HG03460 (cell line): ENCODE data around the gene POGLUT3.

Experiments used
- ATAC-seq: cut with Tn5 transposase; IDR thresholded peaks from one replicate; pipeline ENCODE4 v1.9.1; 2021; ENCODE audit not compliant: unreplicated experiment

POGLUT3 gene

DNA sequence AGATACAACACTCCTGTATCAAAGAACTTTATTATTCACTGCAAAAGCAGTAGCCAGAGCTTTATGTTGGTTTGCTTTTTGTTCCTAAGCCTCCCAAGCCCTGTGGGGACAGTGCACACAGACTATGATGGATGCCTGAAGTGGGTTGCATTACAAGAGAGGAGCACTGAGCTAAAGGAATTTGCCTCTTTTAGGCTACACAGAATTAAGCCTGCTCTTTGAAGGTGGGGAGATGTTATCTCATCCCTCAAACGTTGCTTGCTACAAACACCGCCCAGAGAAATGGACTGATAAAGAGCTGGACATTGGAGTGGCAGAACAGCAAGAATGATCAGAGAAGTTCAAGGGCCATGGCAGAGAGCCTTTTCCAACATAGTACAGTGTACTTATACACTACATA, 2.5 kb upstream of the POGLUT3 start:
- no peak for ATAC-seq

DNA sequence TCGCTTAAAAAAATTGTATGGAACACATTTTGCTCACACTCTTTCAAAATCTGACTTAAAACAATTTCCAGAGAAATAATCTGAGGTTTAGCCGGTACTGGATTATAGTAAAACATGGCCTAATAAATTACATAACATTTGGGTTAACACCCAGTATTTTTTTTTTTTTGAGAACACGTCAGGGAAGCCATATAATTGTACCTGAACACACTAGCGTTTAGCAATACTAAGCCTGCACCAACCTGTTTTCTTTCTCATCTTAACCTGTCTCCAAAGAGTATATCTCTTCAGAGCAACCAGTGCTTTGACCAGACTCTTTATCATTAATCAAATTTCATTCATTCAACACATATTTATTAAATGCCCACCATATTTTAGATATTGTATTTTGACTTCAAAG, 2.0 kb upstream of the POGLUT3 start:
- ATAC-seq, result no peak

DNA sequence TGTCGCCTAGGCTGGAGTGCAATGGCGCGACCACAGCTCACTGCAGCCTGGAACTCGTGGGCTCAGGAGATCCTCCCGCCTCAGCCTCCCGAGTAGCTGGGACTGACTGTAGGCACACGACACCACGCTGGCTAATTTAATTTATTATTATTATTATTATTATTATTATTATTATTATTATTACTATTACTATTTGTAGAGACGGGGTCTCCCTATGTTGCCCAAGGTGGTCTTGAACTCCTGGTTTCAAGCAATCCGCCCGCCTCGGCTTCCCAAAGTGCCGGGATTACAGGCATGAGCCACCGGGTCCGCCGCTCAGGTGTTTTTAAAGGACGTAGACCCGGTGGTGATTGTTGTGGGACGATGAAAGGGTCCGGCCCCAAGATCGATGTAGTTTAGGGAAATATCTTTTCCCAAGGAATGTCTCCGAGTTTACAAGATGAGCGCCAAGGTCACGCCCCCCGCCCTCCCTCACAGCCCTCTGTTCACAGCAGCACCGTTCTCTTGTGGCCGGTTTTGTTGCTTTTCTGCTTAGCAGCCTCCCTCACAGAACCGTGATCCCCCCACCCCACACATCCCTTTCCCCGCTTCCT, 728 bp upstream of the POGLUT3 start:
- no peak for ATAC-seq

DNA sequence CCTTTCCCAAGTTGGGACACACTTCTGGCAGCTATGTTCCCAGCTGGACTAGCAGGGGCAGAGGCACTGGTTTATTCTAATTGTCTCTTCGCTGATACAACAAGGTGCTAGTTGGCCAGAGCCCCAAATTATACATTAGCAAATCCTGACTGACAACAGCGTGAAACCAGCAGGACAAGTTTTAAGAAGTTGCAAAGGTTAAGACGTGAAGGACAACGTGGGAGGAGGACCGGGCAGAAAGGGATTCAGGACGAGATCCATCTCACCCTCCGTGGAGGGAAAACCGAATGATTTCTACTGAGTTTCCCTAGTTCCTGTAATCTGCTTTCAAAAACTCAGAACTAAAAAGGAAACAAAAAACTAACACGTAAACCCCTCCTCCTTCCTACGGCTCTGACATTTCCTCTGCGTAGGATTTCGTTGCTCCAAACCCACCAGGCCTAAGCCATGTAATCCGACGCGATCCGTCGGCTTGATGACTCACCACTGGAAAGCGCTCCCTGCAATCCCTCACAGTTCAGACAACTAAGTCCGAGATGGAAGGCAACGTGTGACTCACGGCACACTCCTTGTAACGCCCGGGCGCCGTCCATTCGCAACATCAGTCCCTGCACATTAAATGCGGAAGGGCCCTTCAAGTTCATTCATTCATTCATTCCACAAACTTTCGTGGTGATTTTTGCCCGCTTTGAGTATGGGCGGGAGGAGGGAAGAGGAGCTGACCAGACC, 703 bp downstream of the POGLUT3 start:
- ATAC-seq, result peak; percentile 55

DNA sequence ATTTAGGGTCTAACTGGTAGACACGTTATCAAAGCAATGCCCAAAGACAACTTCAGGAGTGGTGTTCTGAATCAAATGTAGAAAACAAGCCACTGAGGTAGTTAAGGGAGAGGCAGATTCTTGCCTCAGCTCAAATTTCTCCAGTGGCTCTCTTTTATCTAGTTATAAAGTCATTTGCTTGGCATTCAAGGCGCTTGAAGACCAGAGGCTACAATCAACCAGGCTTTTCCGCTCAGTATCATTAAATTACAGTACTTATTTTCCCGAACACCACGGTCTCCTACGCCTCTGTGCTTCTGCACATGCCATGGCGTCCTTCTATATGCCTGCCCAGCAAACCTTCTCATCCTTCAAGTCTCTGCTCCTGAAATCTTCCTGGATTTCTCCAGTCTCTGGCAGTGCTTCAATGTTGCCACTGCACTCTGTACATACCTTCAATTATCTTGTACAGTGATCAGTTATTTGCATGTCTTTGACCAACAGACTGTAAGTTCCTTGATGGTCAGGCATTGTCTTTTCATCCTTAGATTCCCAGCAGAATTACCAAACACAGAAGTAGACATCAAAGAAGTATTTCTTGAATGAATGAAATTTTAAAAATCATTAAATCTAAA, 1.4 kb downstream of the POGLUT3 start:
- no peak for ATAC-seq

DNA sequence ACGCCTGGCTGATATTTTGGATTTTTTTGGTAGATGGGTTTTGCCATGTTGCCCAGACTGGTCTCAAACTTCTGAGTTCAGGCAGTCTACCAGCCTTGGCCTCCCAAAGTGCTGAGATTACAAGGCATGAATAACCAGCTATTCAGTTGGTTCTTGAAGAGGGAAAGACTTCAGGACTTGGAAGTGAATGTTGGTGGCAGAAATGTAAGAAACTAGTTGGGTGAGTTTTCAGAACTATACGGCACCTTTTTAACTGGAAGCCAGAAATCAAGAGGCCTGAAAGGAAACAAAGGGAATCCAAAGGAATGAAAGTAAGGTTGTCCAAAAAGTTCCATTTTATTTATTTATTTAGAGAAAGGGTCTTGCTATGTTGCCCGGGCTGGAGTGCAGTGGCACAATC, 2.9 kb downstream of the POGLUT3 start:
- no peak for ATAC-seq

DNA sequence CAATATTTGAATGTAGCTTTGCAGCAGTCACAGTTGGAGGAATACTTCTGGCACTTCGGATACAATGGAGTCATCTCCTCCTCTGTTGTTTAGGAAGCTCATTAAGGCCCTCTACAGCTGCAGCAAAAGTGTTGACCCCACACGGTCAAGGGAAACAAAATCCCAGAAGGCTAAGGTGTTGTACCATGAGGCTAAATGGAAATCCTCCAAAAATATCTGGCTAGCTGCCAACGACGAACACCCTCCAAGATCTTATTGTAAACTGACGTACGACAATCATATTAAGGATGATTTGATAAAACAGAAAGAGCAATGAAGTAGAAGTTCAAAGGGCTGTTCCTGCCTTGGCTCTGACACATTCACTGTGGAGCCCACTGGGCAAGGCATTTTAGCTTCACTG, 4.0 kb downstream of the POGLUT3 start:
- ATAC-seq, result no peak

DNA sequence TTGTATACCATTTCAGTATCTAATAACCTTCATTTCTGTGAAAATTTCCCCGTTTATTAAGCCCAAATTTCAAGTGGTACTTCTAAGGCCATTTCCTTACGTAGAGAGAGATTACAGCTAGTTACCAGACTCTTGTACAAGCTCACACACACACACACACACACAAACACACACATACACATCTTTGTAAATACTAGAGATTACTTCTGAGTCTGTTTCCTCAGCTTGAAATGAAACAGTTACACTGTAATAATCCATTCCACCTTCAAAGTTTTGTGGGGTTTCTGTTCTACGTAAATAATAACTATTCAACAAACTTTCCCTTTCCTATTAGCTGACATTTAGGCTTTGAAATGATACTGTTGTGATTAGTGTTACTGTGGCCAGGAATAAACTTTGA, 6.2 kb downstream of the POGLUT3 start:
- ATAC-seq, result no peak

DNA sequence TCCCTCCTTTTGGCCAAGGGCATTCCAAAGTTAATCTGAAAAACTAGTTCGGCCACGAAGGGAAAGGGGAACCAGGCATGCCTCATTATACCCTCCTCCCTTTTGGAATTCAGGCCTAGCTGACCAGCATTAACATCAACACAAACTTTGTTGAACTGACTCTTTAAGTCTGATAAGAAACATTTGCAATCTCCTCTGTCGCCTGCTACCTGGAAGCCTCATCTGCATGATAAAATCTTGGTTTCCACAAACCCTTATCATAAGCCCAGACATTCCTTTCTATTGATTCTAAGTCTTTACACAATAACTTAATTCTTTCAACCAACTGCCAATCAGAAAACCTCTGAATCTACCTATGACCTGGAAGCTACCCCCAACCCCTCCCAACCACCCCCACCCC, 11.4 kb downstream of the POGLUT3 start:
- no peak for ATAC-seq

DNA sequence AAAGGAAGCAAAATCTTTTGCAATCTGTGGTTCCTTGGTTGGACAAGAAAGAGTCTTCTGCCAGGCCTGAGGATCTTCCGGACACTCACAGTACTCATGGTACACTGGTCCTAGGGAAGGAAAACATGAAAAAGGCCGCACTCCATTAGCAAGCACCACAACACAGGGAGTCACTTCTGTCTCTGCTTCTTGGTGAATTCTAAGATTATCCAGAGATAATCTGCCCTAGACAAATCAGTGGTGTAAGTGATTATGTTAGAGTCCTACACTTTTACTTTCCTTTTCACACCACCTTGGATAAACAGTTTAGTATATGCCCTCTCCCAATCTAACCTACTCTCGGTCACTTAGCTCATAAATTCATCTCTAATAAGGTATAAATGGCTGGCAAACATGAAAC, 11.9 kb downstream of the POGLUT3 start:
- no peak for ATAC-seq

DNA sequence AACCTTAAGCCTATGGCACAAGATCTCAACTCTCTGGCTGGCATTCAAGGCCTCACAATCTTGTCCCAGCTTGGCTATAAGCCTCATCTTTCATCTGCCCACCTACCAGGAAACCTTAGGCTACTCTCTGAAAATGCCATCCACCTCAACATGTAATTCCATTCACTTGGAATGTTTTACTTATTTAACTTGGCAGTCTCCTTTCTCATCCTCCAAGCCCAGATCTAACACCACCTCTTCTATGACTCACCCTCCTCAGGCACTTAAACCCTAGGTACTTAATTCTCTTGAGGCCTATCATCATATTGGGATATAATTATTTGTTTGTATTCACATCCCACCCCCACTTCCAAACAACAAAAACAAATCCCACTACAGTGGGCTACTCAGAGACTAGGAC, 15.0 kb downstream of the POGLUT3 start:
- ATAC-seq, result no peak

DNA sequence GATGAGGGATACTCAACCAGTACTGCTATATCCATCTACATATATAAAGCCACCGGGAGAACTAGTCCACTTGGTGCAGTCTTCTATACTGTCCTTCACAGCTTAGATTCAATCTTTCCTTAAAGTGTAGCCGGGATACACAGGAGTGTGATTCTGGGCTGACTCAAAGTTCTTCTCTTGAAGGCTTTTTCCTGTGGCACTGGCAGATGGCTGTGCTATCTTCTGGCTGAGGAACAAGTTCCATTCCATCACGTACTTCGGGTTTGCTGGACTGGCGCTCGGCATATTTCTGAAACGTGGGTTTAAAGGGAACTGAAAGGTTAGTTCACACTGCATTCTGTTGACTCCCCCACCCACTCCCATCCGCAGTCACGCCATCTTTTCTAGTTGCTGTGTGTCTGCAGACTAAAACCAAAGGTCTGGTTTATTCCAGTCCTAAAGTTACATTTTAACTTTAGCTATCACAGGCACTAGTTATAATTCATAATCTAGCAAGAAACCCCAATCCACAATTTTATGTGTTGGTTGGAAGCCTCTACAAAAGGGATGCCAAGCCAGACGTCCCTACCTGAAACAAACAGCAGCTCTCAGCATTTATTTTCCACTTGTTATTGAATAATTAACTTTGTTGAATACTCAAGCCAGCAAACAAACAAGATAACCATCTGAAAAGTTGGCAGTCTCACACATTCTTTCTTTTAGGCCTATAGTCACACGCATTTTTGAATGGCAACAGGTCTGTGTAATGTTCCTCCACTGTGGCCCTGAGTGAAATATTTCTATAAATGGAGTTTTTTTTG, 23.3 kb downstream of the POGLUT3 start:
- no peak for ATAC-seq

DNA sequence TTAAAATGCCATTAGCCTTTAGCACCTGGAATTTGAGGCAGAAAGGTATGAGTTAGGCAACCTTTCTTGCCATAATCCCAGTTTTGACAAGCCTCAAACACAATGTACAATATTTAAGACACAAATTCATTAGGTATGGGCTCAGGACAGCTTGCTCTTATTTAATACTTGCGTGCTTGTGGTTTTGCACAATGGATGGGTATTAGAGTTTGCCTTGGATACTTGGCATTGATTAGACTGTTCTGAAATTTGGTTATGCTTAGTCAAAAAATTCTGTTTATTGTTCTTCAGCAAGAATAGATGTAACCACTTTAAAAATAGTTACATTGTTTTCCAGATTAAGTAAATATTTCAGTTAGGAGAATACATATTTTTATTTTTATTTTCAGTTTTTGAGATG, 25.5 kb downstream of the POGLUT3 start:
- no peak for ATAC-seq

DNA sequence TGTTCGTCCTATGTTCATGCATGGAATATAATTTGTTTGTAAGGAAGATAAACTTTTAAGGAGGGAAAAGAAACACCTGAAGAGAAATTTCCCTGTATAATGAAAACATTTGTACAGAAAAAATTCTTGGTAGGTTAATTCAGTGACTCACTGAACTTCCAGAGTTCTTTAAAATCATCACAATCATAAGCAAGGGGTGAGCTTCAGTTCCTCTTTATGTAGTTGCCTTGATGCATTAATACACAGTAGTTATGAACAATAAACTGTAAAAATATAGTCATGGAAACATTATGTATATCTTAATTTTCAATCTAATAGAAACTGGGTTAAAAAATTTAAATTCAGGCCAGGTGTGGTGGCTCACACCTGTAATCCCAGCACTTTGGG, 29.7 kb downstream of the POGLUT3 start:
- no peak for ATAC-seq

DNA sequence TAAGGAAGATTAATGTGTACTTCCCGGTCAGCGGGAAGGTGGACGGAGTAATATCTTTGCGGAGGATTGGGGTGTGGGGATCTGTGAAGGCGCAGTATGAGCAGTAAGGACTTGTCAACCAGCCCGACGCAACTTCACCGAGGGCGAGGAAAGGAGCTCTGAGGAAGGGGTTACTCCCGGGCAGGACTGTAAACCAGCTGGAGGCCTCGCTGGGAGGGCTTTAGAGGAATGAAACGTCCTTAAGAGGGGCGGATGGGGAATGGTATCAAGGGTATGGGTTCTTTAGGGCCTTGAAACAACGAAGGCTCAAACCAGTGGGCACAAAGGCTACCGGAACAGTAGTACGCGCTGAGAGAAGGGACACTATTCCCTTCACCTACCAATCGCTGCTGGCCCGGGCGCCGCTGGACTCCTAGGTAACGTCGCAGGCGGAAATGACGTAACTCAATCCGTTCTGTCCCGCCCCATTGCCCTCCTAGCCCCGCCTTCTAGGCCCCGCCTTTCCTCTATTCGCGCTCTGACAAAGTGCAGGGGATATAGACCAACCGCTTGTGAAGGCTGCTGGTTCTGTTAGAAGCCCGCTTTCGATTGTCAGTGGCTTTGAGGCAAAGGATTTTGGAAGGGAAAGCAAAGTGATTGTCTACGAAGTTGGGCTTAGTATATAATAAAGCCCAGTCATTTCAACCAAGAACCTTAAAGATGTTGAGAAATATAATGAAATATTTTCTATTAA, 30.9 kb downstream of the POGLUT3 start, which contains the start of gene C11orf65:
Gene C11orf65 (minus strand): TSS at position 439 of the 733 bp plus-strand sequence. CDS start 5,970 bp downstream, outside the sequence.
- ATAC-seq, result peak; percentile 99

DNA sequence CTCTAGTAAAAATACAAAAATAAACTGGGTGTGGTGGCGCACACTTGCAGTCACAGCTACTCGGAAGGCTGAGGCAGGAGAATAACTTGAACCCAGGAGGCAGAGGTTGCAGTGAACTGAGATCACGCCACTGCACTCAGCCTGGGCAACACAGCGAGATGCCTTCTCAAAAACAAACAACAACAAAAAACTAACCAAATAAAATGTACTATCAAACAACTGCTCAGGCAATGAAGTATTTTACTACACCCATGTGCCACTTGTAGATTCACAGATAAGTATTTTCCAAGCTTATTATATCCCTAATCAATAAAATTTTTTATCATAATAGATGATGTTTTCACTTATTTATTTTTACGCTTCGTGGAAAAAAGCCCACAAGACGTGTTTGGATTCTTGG, 31.8 kb downstream of the POGLUT3 start:
- no peak for ATAC-seq

DNA sequence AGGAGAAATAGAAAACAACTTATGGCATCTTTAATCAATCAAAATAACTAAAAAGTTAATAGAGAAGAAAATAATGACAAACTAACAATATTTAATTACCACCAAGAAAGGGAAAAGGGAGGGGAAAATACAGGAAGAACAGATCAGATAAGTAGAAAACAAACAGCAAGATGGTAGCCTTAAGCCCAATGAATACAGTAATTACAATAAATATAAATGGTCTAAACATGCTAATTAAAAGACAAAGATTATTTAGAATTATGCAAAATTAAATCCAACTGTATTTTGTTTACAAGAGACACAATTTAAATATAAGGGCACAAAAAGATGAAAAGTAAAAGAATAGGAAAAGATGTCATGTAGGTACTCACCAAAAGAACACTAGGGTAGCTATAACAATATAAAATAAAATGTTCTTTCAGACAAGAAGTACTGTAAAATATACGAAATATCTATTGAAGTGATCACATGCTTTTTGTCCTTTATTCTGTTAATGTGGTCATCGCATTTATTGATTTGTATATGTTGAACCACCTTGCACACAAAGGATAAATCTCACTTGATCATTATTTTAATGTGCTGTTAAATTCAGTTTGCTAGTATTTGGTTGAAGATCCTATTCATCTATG, 44.9 kb downstream of the POGLUT3 start:
- no peak for ATAC-seq
